NCI-H510A (cell line): ENCODE measurements around the gene SLIT1.
A peak's percentile ranks its signal among the peaks of the same experiment; 100 is the strongest.

Source experiments
- DNase-seq: peaks from one replicate; lab custom pipeline; 2025; lab: John Stamatoyannopoulos, UW

SLIT1 gene

GRCh38 chr10:97171001-97171400 lies 14.8 kb downstream of the SLIT1 start:
- no peak for DNase-seq

DNA sequence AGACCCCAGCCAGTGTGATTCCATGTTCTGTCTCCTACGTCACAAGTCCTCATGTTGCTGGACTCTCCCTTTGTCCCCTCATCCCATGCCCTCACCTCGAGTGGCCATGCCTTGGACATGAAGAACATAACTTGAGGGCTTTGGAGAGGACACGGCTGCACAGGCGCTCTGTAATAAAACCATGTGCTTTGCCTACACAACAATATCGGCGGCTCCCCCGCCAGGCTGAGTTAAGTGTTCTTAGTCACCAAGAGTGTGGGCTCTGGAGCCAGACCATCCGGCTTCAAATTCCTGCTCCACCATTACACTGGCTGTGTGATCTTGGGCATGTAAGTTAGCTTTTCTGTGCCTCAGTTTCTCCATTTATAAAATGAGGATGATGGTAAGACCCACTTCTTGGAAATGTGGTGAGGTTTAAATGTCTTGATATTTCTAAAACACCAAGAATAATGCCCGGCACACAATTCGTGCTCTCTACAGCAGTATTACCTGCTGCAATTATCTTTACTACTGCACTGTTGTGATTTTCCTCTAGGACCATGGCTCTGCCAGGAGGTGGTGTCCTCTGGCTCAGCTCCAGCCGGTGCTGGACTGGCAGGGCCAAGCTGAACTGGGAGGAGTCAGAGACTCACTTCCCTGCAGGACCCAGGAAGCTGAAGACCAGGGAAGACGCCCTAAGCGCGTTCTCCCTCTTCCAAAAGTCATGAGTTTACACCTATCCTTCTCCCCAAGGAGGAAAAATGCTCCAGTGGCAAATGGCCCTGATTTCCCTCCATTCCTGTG lies 15.7 kb downstream of the SLIT1 start:
- peak; percentile 42 for DNase-seq

DNA sequence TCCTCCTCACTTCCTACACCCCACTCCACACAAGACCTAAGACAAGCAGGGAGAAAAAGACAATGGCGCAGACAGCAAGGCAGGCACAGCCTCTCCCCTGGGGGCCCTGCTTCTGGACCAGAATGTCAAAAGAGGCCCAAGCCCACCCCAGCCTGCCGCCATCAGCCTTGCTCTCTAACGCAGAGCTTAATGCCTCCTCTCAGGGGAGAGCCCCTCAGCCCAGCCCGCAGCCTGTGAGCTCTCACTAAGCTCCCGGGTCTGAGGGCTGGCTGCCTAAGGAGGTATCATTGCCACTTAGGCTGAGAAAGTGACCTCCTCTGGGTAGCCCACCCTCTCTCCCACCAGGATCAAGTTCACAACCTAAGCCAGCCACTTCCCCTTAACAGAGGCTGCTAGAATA lies 16.7 kb downstream of the SLIT1 start:
- no peak for DNase-seq

DNA sequence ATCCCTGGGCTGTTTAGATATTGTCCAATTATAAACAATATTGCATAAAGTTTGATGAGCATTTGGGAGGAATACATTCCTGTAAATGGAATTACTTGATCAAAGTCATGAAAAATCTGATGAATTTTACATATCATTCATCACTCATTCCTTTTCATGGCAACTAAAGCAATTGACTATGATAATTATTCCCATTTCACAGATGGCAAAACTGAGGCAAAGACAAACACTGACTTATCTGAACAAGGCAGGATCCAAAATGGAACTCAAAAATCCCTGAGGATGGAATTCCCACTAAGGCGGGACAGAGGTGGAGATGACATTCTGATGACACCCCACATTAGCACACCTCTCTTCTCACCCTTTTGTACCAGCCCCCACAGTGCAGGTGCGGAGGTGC lies 17.1 kb downstream of the SLIT1 start:
- DNase-seq: no peak

DNA sequence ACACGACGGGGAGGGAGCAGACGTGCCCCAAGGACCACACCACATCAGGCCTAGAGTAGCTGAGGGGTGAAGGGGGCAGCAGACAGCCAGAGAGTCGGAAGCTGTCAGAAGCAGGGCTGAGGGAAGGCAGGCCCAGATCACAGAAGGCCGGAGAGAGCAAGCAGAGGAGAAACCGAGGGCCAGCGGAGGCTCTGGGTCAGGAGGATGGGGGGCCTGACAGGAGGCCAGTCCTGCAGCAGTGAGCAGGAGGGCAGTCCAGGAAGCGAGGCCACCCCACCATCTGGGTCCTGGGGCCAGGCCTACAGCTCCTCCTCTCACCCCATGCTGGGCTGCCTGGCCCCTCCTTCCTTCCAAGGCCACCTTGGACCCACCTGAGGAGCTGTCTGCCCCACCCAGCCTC lies 20.3 kb downstream of the SLIT1 start:
- no peak for DNase-seq

- DNase-seq: peak; percentile 25
Measured at GRCh38 chr10:97163781-97164501, 21.8 kb downstream of the SLIT1 start.

DNA sequence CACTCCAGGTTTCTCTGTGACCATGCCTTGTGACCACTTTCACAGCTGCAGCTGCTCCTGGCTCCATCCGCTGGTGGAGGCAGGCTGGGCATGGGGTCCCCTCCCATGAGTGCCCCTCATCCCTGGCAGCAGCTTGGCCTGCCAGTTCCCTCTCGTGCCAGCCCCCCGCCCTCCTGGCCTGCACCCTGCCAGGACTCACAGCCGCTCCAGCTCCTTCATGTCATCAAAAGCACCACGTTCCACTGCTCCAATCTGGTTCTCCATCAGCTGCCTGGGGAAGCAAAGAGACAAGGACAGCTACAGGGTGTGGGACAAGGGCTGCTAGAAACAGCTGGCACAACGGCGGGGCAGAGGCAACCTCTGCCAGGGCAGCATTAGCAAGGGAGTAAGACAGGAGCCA lies 22.6 kb downstream of the SLIT1 start:
- no peak for DNase-seq

DNA sequence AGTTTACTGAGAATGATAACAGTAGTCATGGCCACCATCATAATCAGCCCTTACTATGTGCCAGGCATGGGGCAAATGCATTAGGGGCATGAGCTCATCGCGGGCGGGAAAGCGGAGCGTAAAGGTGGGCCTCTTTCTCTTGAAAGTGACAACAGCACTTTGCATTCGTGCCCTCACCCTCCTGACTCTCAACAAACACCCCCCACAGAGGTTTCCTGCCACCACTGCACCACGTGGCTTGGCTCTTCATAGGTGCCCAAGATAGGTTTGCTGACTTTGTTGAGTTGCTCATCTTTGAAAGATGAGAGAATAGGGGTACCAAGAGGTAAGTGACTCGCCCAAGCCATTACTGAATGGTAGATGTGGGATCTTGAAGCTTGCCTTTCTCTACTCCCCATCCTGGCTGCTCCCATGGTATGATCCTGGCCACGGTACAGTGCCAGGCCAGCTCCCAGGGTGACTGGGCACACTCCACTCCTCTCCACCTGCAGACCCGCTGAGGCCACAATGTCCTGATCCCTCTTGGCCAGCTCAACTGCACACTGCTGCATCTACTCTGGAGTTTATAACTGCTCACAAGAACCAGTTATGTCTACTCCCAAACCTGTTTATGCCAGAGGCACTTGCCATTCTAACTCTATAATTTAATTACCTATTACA lies 26.0 kb downstream of the SLIT1 start:
- DNase-seq: no peak

DNA sequence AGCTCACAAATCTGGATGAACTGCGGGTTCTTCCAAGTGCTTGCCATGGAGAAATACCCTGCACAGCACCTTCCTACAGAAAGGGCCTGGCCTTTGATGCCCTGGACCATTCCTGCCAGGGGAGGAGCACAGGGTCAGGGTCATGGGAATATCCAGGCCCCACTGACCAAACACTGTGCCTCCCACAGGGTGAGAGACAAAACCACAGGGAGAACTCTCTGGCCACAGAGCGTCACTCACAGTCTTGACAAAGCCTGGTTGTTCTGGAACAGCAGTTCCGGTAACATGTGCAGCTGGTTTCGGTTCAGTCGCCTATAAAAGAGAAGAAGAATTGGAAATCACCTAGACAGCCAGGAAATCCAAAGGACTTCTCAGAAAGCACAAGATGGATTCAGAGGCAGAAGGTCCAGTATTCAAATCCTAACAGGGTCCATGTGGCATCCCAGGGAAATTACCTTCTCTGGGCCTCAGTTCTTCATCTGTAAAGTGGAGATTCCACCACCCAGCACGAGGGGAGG lies 28.1 kb downstream of the SLIT1 start:
- no peak for DNase-seq

- peak; percentile 38 for DNase-seq
Measured at GRCh38 chr10:97154781-97155180, 31.0 kb downstream of the SLIT1 start.

GRCh38 chr10:97154162-97154561 lies 31.6 kb downstream of the SLIT1 start:
- DNase-seq: no peak

DNA sequence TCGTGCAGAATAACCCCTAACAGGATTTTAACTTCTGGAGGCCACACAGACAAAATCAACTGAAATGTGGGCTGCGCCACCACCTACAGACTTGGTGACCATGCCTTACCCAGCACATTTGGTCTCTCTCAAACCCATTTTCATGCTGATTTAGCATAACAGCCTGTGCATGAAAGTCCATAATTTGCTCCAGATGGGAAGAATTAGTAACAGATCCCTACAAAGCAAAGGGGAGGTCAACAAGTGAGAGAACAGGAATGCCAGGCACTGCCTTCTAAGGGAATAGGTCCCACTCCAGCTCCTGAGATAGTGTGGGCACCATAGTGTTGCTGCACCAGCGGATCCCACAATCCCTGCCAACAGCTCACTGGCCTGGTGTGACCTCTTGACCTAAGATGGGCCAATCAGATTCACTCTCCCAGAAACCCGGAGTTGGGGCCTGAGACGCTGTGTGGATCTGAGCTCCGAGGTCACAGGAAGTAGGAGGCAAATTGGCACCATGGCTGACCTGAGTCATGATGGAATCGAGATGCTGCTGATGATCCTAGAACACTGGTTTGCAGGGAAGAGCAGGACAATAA lies 32.4 kb downstream of the SLIT1 start:
- DNase-seq: no peak

DNA sequence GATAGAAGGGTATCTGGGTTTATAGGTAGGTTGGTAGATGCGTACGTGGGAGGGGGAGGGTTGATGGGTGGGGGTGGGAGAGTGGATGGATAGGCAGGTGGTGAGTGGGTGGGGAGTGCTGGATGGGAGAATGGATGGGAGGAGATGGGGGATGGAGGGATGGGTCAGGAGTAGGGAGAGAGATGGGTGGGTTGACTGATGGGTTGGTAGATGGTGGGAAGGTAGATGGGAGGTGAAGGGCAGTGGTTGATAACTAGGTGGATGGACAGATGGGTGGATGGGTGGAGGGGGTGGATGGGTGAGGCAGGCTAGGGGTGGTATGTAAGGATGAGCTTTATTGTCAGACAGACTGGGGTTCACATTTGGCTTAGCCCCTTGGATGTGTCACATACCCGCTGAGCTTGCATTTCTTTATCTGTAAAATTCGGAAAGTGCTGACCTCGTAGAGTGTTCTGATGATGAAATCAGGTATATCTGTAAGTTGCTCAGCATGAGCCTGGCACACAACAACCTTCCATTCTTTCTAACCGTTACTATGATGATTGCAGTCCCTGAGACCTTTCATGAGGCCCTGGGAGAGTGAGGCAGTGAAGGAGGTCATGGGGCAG lies 34.3 kb downstream of the SLIT1 start:
- DNase-seq: no peak

DNA sequence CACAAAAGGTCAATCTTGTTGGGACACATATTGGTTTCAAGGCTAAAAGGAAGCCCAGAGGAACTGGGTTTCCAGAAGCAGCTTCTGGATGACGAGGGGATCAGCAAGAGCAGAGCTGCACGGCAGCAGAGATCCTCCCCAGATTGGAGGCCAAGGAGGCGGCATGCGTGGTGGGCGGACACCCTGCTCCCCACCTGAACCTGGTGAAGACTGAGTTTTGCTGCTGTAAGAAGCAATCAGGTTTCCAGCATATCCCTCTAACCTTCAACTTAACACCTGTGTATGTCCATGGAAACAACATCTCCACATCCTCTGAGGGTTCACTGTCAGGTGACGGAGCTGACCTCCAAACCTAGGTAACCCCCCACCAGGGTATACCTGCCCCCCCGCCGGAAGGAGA lies 35.1 kb downstream of the SLIT1 start:
- no peak for DNase-seq

GRCh38 chr10:97150013-97150595 lies 35.7 kb downstream of the SLIT1 start:
- no peak for DNase-seq

DNA sequence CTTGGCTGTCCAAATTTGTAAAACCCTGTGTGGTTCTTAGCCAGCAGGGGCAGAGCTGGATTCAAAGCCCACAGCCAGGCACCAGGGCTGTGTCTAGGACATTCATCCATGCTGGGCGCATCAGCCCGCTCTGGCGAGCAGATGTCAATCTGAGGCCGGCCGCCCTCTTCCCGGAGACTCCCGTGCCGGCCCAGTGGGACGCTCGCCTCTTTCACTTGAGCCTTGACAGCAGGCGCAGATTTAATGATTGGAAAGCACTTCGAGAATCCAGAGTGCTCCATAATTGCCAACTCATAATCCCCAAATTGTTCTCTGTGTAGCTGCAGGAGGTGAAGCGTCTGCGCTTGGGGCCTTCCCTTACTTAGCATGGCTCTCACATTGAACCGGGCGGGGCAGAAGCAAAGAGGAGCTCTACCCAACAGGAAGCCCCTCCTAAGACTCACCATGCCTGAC lies 36.7 kb downstream of the SLIT1 start:
- DNase-seq: no peak

DNA sequence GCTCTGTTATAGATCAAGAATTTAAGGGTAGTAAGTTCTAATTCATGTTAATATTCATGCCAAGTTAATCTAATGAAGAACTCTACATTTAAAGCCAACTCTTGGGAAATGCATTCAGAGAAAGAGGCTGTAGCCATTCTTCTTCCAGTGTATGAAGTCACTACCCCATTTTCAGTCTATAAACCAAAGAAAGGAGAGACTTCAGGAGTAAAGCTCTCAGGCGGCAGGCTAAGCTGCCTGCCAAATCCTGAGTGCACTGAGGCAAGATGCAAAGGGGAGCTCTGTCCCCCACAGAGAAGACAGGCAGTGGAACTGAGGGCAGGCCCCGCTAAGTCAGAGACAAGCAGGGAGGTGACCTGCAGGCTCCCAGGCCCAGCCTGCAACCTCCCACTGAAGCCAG lies 41.5 kb downstream of the SLIT1 start:
- DNase-seq: no peak

- DNase-seq: no peak
Measured at GRCh38 chr10:97142834-97143233, 42.9 kb downstream of the SLIT1 start.

DNA sequence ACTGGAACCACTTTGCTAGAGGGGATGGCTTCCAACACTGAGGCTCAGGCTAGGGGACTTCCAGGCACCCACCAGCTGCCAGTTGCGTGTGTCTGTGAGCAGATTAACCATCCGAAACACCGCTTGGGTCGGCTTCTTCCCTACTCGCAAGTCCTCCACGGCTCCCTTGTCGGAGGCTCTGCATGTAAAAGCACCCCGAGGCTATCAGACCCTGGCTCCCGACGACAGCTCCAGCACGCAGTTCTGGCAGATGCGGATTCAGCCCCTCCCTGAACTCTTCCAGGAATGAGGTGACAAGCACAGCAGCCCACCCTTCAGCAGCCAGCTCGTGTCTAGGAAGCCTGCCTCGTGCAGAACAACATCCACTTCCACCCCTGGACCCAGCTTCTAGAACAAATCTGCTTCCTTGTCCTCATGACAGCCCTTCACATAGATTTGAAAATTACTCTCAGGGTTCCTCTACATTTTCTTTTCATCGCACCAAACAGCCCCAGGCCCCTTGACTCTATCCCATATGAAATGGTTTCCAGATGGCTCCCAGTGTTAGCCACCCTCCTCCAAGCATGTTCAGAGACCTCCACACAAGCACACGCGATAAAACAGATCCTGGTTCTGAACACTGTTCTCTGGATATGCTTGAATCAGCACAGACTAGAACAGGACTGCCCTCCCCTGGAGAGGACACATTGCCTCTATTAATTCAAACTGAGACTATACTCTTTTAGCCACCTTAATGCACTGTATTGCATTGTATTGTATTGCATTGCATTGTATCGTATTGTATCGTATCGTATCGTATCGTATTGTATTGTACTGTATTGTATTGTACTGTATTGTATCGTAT lies 44.6 kb downstream of the SLIT1 start:
- DNase-seq: no peak

GRCh38 chr10:97140049-97140846 lies 45.5 kb downstream of the SLIT1 start:
- DNase-seq: no peak
